DOHH2 (cell line): ENCODE results near the gene CCDC12.
A peak's percentile ranks its signal among the peaks of the same experiment; 100 is the strongest.

Source experiments
- H3F3A ChIP-seq: fragments of 200-600 bp; sonication (generic), shearing (Covaris generic); 2 replicates; pipeline ENCODE4 v1.6.0; 2016; ENCODE audit warnings: antibody characterized with exemption, mild to moderate bottlenecking; ENCODE audit not compliant: control insufficient read depth, insufficient read depth
- H3K27ac ChIP-seq: fragments of 200-600 bp; sonication (generic); 2 replicates; pipeline ENCODE4 v1.5.1; 2014; ENCODE audit warnings: low read depth, mild to moderate bottlenecking, low read length, moderate library complexity
- H3K27me3 ChIP-seq: fragments of 200-600 bp; sonication (generic); 2 replicates; pipeline ENCODE4 v1.6.1; 2014; ENCODE audit warnings: mild to moderate bottlenecking, low read length, mixed read lengths; ENCODE audit not compliant: control insufficient read depth
- H3K36me3 ChIP-seq: fragments of 200-600 bp; sonication (generic); 2 replicates; pipeline ENCODE4 v1.6.1; 2014; ENCODE audit warnings: mild to moderate bottlenecking, low read length, moderate library complexity, mixed read lengths; ENCODE audit not compliant: control insufficient read depth
- H3K4me1 ChIP-seq: fragments of 200-600 bp; sonication (generic); 2 replicates; pipeline ENCODE4 v1.6.1; 2014; ENCODE audit warnings: mild to moderate bottlenecking, low read length, mixed read lengths; ENCODE audit not compliant: control insufficient read depth
- H3K4me2 ChIP-seq: fragments of 200-600 bp; sonication (generic); 2 replicates; pipeline ENCODE4 v1.6.0; 2014; ENCODE audit warnings: mild to moderate bottlenecking, low read length, moderate library complexity
- H3K4me3 ChIP-seq: fragments of 200-600 bp; sonication (generic); 2 replicates; pipeline ENCODE4 v1.5.1; 2014; ENCODE audit warnings: mild to moderate bottlenecking, low read length, mixed read lengths
- H3K79me2 ChIP-seq: fragments of 200-600 bp; sonication (generic); 2 replicates; pipeline ENCODE4 v1.6.1; 2014; ENCODE audit warnings: mild to moderate bottlenecking, low read length, mixed read lengths; ENCODE audit not compliant: control insufficient read depth
- H3K9me2 ChIP-seq: fragments of 200-600 bp; sonication (generic); replicated peaks from 2 replicates; pipeline ENCODE4 v1.6.1; 2014; ENCODE audit warnings: mild to moderate bottlenecking, low read length, mixed read lengths; ENCODE audit not compliant: control insufficient read depth
- H3K9me3 ChIP-seq: fragments of 200-600 bp; sonication (generic); 2 replicates; pipeline ENCODE4 v1.6.1; 2014; ENCODE audit warnings: antibody characterized with exemption, low read length, mixed read lengths; ENCODE audit not compliant: control insufficient read depth, insufficient read depth
- H4K20me1 ChIP-seq: fragments of 200-600 bp; sonication (generic); 2 replicates; pipeline ENCODE4 v1.6.0; 2014; ENCODE audit warnings: low read depth, mild to moderate bottlenecking, antibody characterized with exemption, low read length, moderate library complexity; ENCODE audit not compliant: control insufficient read depth, insufficient read depth
- CTCF ChIP-seq: fragments of 200-600 bp; sonication (generic); IDR thresholded peaks from one replicate; pipeline ENCODE4 v1.5.1; 2014; ENCODE audit warnings: antibody characterized with exemption, mild to moderate bottlenecking, low read depth, low read length; ENCODE audit not compliant: poor library complexity, severe bottlenecking
- EZH2phosphoT487 ChIP-seq: fragments of 200-600 bp; sonication (generic); IDR thresholded peaks from 2 replicates; pipeline ENCODE4 v1.6.1; 2017; ENCODE audit warnings: borderline replicate concordance, mild to moderate bottlenecking, antibody characterized with exemption, low read length, moderate library complexity, mixed read lengths

The CCDC12 gene

GRCh38 chr3:46929324-46929723 is 47.2 kb downstream of the CCDC12 start:
- H3K9me2 ChIP-seq = no peaks in the 10 kb centered on the region
- peak overlapping the region; percentile 95 for H3K4me2 ChIP-seq
- no peaks in the 10 kb centered on the region for H3K27me3 ChIP-seq
- no peaks in the 10 kb centered on the region for H4K20me1 ChIP-seq
- peaks cover 52% of the 10 kb centered on the region for H3F3A ChIP-seq
- H3K27ac ChIP-seq = peak overlapping the region; percentile 99
- H3K9me3 ChIP-seq = no peaks in the 10 kb centered on the region
- TF ChIP-seq CTCF (no peak), EZH2phosphoT487 (no peak)
- H3K79me2 ChIP-seq = peaks cover 74% of the 10 kb centered on the region
- H3K4me3 ChIP-seq = peak overlapping the region; percentile 60
- peaks cover 73% of the 10 kb centered on the region for H3K36me3 ChIP-seq
- H3K4me1 ChIP-seq = peaks cover 95% of the 10 kb centered on the region

GRCh38 chr3:46928282-46928681 is 48.3 kb downstream of the CCDC12 start:
- Histone ChIP-seq H3K4me3 (peak overlapping the region; percentile 70), H3K9me3 (no peaks in the 10 kb centered on the region), H3F3A (peaks cover 52% of the 10 kb centered on the region), H3K9me2 (no peaks in the 10 kb centered on the region), H3K79me2 (peaks cover 74% of the 10 kb centered on the region), H3K4me2 (peak overlapping the region; percentile 95), H3K4me1 (peaks cover 93% of the 10 kb centered on the region), H3K27ac (peak overlapping the region; percentile 99), H3K36me3 (peaks cover 78% of the 10 kb centered on the region), H4K20me1 (peaks cover under 1% of the 10 kb centered on the region; the same call in 1 of the 2 replicates), H3K27me3 (no peaks in the 10 kb centered on the region)
- TF ChIP-seq CTCF = no peak
- no peak for TF ChIP-seq EZH2phosphoT487

GRCh38 chr3:46927718-46928073 is 48.8 kb downstream of the CCDC12 start:
- Histone ChIP-seq H3K9me2 (no peaks in the 10 kb centered on the region), H3K4me1 (peaks cover 87% of the 10 kb centered on the region), H3K27me3 (no peaks in the 10 kb centered on the region), H3K79me2 (peaks cover 74% of the 10 kb centered on the region), H3K4me3 (peak overlapping the region; percentile 70), H3K4me2 (peak overlapping the region; percentile 95), H3F3A (peaks cover 52% of the 10 kb centered on the region), H3K36me3 (peaks cover 80% of the 10 kb centered on the region), H3K9me3 (no peaks in the 10 kb centered on the region), H4K20me1 (peaks cover 4% of the 10 kb centered on the region; the same call in 1 of the 2 replicates), H3K27ac (peak overlapping the region; percentile 99)
- no peak for TF ChIP-seq CTCF
- no peak for TF ChIP-seq EZH2phosphoT487
